Kidney (tissue), 14 donors: ENCODE data around the gene HAPLN3. TPM values are rescaled to one million over a fixed set of nuclear protein-coding genes. Genes with fewer than 3 reads are reported as not detected.

Source experiments
- DNase-seq, 5 donors: peaks; one replicate each; pipeline ENCODE4 v3.0.0-alpha.2; 2013 to 2020
- FAIRE-seq: peaks from 2 replicates; lab custom pipeline; 2012; peaks lifted over from hg19 to GRCh38; lab: Jason Lieb, UNC
- H3K27ac ChIP-seq, 2 donors: one replicate each; pipeline ENCODE4 v1.7.0; 2013; ENCODE audit warnings: low read depth in 2 of 2, low read length in 2 of 2, inconsistent platforms in 1 of 2
- H3K27me3 ChIP-seq: one replicate; pipeline ENCODE4 v1.7.1; 2013; ENCODE audit warnings: low read length, inconsistent platforms; ENCODE audit not compliant: control insufficient read depth, insufficient read depth
- H3K36me3 ChIP-seq, 3 donors: one replicate each; pipeline versions ENCODE4 v1.7.0 to v1.7.1; 2013; ENCODE audit warnings: low read length in 3 of 3, control low read depth in 1 of 3, inconsistent platforms in 1 of 3; ENCODE audit not compliant: insufficient read depth in 3 of 3, control insufficient read depth in 2 of 3
- H3K4me1 ChIP-seq, 3 donors: one replicate each; pipeline versions ENCODE4 v1.7.0 to v1.7.1; 2013; ENCODE audit warnings: low read length in 3 of 3, inconsistent platforms in 1 of 3, low read depth in 1 of 3; ENCODE audit not compliant: control insufficient read depth in 2 of 3, insufficient read depth in 2 of 3
- H3K4me3 ChIP-seq, 3 donors: one replicate each; pipeline versions ENCODE4 v1.7.0 to v1.8.1; 2013; ENCODE audit warnings: low read length in 3 of 3, control low read depth in 1 of 3, inconsistent platforms in 1 of 3
- H3K9ac ChIP-seq, 3 donors: one replicate each; pipeline versions ENCODE4 v1.7.0 to v1.7.1; 2013; ENCODE audit warnings: low read length in 3 of 3, control low read depth in 1 of 3, inconsistent platforms in 1 of 3
- H3K9me3 ChIP-seq, 3 donors: one replicate each; pipeline versions ENCODE4 v1.7.0 to v1.7.1; 2013; ENCODE audit warnings: low read length in 3 of 3, control low read depth in 1 of 3, inconsistent platforms in 1 of 3; ENCODE audit not compliant: control insufficient read depth in 2 of 3, insufficient read depth in 1 of 3
- CTCF ChIP-seq: IDR thresholded peaks from 3 replicates; pipeline ENCODE4 v1.5.1; 2012; ENCODE audit warnings: mild to moderate bottlenecking, moderate library complexity, borderline replicate concordance; ENCODE audit not compliant: insufficient read depth; ENCODE audit errors: extremely low read depth
- intact Hi-C: fragments of 100-400 bp; cut with DNase I; formaldehyde crosslinking; loops from one replicate; pipeline ENCODE4 v1.11.1; 2022
- polyA plus RNA-seq: library from polyadenylated mRNA; stranded (reverse); fragments of 350-450 nt; fragmentation: Illumina TruSeq; extraction: RNeasy Lipid Tissue Mini Kit (QIAGEN cat#74804); gene quantifications from one replicate; pipeline ENCODE4 v1.2.3, GENCODE V29; 2014; ENCODE audit warnings: low read depth, low replicate concordance; ENCODE audit not compliant: insufficient read depth
- total RNA-seq: library from RNA; stranded (reverse); fragmentation: NEBNext Ultra II Directional; extraction: Animal tissue kit (Norgen Biotek cat#: 25700); gene quantifications from one replicate; pipeline ENCODE4 v1.2.1, GENCODE V29; 2021
- donor health status: control.
- donor health status: control.
- donor health status: control.
- donor health status: control.
- donor health status: control.
- donor health status: DM: yes; HTN: yes; CAD: no.
- donor health status: Normal renal cell carcinoma (clear cell type).

Gene HAPLN3
- total and polyA plus RNA-seq, 2 donors from 2014 or later, result 2.2 to 11.2 TPM

GRCh38 chr15:88848203-88848602 is 47.1 kb downstream of the HAPLN3 start:
- intact Hi-C loops, result no loop called here
- no peak for FAIRE-seq

DNA sequence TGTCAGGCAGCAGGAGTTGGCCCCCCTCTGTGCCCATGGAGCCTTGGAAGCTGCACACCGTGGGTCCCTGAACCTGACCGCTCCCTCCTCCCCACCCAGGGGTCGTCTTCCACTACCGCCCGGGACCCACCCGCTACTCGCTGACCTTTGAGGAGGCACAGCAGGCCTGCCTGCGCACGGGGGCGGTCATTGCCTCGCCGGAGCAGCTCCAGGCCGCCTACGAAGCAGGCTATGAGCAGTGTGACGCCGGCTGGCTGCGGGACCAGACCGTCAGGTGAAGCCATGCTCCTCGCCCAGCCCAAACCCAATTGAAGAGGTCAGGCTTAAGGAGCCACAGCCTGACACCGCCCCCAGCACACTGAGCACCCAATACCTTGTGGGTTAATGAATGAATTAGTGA is 48.2 kb downstream of the HAPLN3 start:
- Histone ChIP-seq H3K27me3 (no peaks in the 10 kb centered on the region), H3K36me3 (no peaks in the 10 kb centered on the region), H3K27ac (no peak overlapping the region), H3K9ac (no peak overlapping the region), H3K9me3 (no peaks in the 10 kb centered on the region), H3K4me1 (no peaks in the 10 kb centered on the region), H3K4me3 (no peak overlapping the region)
- DNase-seq, result no peak
- no peak for TF ChIP-seq CTCF
- FAIRE-seq, result no peak
- intact Hi-C loops, result no loop called here

More at GRCh38 chr15:88848203-88848602, 47.1 kb downstream of the HAPLN3 start:
- Histone ChIP-seq H3K27ac (no peak overlapping the region), H3K36me3 (no peaks in the 10 kb centered on the region), H3K4me1 (no peaks in the 10 kb centered on the region), H3K4me3 (no peak overlapping the region), H3K9me3 (no peaks in the 10 kb centered on the region), H3K27me3 (no peaks in the 10 kb centered on the region), H3K9ac (no peak overlapping the region)
- no peak for TF ChIP-seq CTCF
- DNase-seq, result no peak

DNA sequence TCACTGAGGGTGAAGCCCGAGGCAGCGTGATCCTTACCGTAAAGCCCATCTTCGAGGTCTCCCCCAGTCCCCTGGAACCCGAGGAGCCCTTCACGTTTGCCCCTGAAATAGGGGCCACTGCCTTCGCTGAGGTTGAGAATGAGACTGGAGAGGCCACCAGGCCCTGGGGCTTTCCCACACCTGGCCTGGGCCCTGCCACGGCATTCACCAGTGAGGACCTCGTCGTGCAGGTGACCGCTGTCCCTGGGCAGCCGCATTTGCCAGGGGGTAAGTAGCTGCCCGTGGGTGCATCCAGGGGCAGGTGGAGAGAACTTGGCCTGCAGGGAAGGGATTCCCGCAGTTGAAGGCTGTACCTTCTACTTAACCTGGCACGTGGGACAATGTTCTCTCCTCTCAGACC is 49.7 kb downstream of the HAPLN3 start:
- TF ChIP-seq CTCF, result no peak
- Histone ChIP-seq H3K4me1 (no peaks in the 10 kb centered on the region), H3K9ac (no peak overlapping the region), H3K36me3 (no peaks in the 10 kb centered on the region), H3K27me3 (no peaks in the 10 kb centered on the region), H3K9me3 (no peaks in the 10 kb centered on the region), H3K27ac (no peak overlapping the region), H3K4me3 (no peak overlapping the region)
- FAIRE-seq, result no peak
- no peak for DNase-seq
- intact Hi-C loops, result no loop called here

DNA sequence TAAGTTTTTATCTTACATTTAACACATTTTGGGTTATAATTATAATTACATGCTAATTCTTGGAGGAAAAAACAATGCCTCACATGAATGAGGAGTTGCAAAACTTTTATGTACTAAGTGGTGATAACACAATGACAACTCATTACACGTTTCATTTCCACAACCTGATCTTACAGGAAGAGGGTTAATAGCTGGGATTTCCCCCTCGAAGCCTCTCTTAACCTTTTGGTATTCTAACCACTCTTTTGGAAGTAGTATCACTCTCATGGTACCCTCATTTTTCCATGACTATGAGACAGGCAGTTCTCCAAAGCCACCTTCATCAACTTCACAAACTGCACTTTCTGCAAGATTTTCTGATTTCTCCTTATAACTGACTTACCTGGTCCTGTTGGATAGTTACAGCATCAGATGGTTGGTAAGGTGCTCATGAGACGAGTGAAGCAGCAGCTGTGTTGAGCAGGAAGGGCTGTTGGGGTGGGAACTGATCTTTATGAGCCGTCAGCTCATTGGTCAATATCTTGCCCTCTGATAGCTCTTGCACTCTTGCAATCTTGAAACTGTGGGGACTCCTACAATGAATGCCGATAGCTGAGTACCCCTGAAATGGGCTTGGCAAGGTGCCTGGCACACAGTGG is 50.5 kb downstream of the HAPLN3 start:
- Histone ChIP-seq H3K9me3 (no peaks in the 10 kb centered on the region), H3K9ac (no peak overlapping the region), H3K4me3 (no peak overlapping the region), H3K27ac (no peak overlapping the region), H3K4me1 (no peaks in the 10 kb centered on the region), H3K27me3 (no peaks in the 10 kb centered on the region), H3K36me3 (no peaks in the 10 kb centered on the region)
- DNase-seq (no peak), FAIRE-seq (no peak)
- no peak for TF ChIP-seq CTCF
- intact Hi-C loops, result no loop called here
